ENCODE data around the gene OR2T10.
A peak's percentile ranks its signal among the peaks of the same experiment; 100 is the strongest.

OR2T10 gene

GRCh38 chr1:248627971-248628844, 30.7 kb upstream of the OR2T10 start:
- Histone ChIP-seq H3K27me3 (ENCODE audit: control insufficient read depth, insufficient read depth, low read length) (no peaks in the 10 kb centered on the region), H3K4me3 (ENCODE audit: low read depth, low read length) (no peak overlapping the region), H3K4me1 (ENCODE audit: control insufficient read depth, insufficient read depth, low read length) (no peaks in the 10 kb centered on the region), H3K27ac (ENCODE audit: low read depth, low read length) (no peak overlapping the region), H3K9ac (ENCODE audit: low read depth, low read length) (no peak overlapping the region), H3K36me3 (ENCODE audit: control insufficient read depth, insufficient read depth, low read length) (no peaks in the 10 kb centered on the region), H3K9me3 (ENCODE audit: control insufficient read depth, insufficient read depth, low read length) (peaks cover 88% of the 10 kb centered on the region)

- no peak overlapping the region for H3K27ac ChIP-seq (ENCODE audit: low read depth, low read length)
- 0 out of 2 replicates have a peak overlapping the region, but pooled peaks have one; percentile 21 for H3K4me3 ChIP-seq (ENCODE audit: low read depth, low read length)
- H3K9me3 ChIP-seq (ENCODE audit: control insufficient read depth, insufficient read depth, low read length) = peaks cover 96% of the 10 kb centered on the region
- no peak overlapping the region for H3K9ac ChIP-seq (ENCODE audit: low read depth, low read length)
- no peaks in the 10 kb centered on the region for H3K36me3 ChIP-seq (ENCODE audit: control insufficient read depth, insufficient read depth, low read length)
- H3K4me1 ChIP-seq (ENCODE audit: control insufficient read depth, insufficient read depth, low read length) = no peaks in the 10 kb centered on the region
- no peaks in the 10 kb centered on the region for H3K27me3 ChIP-seq (ENCODE audit: control insufficient read depth, insufficient read depth, low read length)
These were observed 28.5 kb upstream of the OR2T10 start for GRCh38 chr1:248625971-248626370.

GRCh38 chr1:248625166-248625565, 27.7 kb upstream of the OR2T10 start:
- Histone ChIP-seq H3K9ac (ENCODE audit: low read depth, low read length) (no peak overlapping the region), H3K9me3 (ENCODE audit: control insufficient read depth, insufficient read depth, low read length) (peaks cover 96% of the 10 kb centered on the region), H3K27ac (ENCODE audit: low read depth, low read length) (no peak overlapping the region), H3K4me1 (ENCODE audit: control insufficient read depth, insufficient read depth, low read length) (no peaks in the 10 kb centered on the region), H3K27me3 (ENCODE audit: control insufficient read depth, insufficient read depth, low read length) (no peaks in the 10 kb centered on the region), H3K4me3 (ENCODE audit: low read depth, low read length) (no peak overlapping the region), H3K36me3 (ENCODE audit: control insufficient read depth, insufficient read depth, low read length) (no peaks in the 10 kb centered on the region)

GRCh38 chr1:248622570-248623001, 25.1 kb upstream of the OR2T10 start:
- Histone ChIP-seq H3K27me3 (ENCODE audit: control insufficient read depth, insufficient read depth, low read length) (no peaks in the 10 kb centered on the region), H3K9me3 (ENCODE audit: control insufficient read depth, insufficient read depth, low read length) (peaks cover 92% of the 10 kb centered on the region)

GRCh38 chr1:248621770-248622169, 24.3 kb upstream of the OR2T10 start:
- no peak overlapping the region for H3K27ac ChIP-seq (ENCODE audit: low read depth, low read length)
- H3K36me3 ChIP-seq (ENCODE audit: control insufficient read depth, insufficient read depth, low read length) = no peaks in the 10 kb centered on the region
- peaks cover 91% of the 10 kb centered on the region for H3K9me3 ChIP-seq (ENCODE audit: control insufficient read depth, insufficient read depth, low read length)
- no peak overlapping the region for H3K9ac ChIP-seq (ENCODE audit: low read depth, low read length)
- H3K27me3 ChIP-seq (ENCODE audit: control insufficient read depth, insufficient read depth, low read length) = no peaks in the 10 kb centered on the region
- no peaks in the 10 kb centered on the region for H3K4me1 ChIP-seq (ENCODE audit: control insufficient read depth, insufficient read depth, low read length)
- H3K4me3 ChIP-seq (ENCODE audit: low read depth, low read length) = no peak overlapping the region

More at GRCh38 chr1:248622570-248623001, 25.1 kb upstream of the OR2T10 start:
- Histone ChIP-seq H3K9ac (ENCODE audit: low read depth, low read length) (no peak overlapping the region), H3K36me3 (ENCODE audit: control insufficient read depth, insufficient read depth, low read length) (no peaks in the 10 kb centered on the region), H3K4me1 (ENCODE audit: control insufficient read depth, insufficient read depth, low read length) (no peaks in the 10 kb centered on the region), H3K4me3 (ENCODE audit: low read depth, low read length) (no peak overlapping the region), H3K27ac (ENCODE audit: low read depth, low read length) (no peak overlapping the region)

GRCh38 chr1:248618878-248619277, 21.4 kb upstream of the OR2T10 start:
- H3K27ac ChIP-seq (ENCODE audit: low read depth, low read length) = no peak overlapping the region
- H3K9ac ChIP-seq (ENCODE audit: low read depth, low read length) = no peak overlapping the region

GRCh38 chr1:248618119-248618518, 20.6 kb upstream of the OR2T10 start:
- Histone ChIP-seq H3K4me1 (ENCODE audit: control insufficient read depth, insufficient read depth, low read length) (no peaks in the 10 kb centered on the region), H3K4me3 (ENCODE audit: low read depth, low read length) (no peak overlapping the region), H3K9ac (ENCODE audit: low read depth, low read length) (no peak overlapping the region), H3K27me3 (ENCODE audit: control insufficient read depth, insufficient read depth, low read length) (no peaks in the 10 kb centered on the region), H3K9me3 (ENCODE audit: control insufficient read depth, insufficient read depth, low read length) (peaks cover 91% of the 10 kb centered on the region), H3K27ac (ENCODE audit: low read depth, low read length) (no peak overlapping the region), H3K36me3 (ENCODE audit: control insufficient read depth, insufficient read depth, low read length) (no peaks in the 10 kb centered on the region)

More at GRCh38 chr1:248618878-248619277, 21.4 kb upstream of the OR2T10 start:
- H3K36me3 ChIP-seq (ENCODE audit: control insufficient read depth, insufficient read depth, low read length) = no peaks in the 10 kb centered on the region
- no peaks in the 10 kb centered on the region for H3K27me3 ChIP-seq (ENCODE audit: control insufficient read depth, insufficient read depth, low read length)
- H3K4me3 ChIP-seq (ENCODE audit: low read depth, low read length) = no peak overlapping the region
- no peaks in the 10 kb centered on the region for H3K4me1 ChIP-seq (ENCODE audit: control insufficient read depth, insufficient read depth, low read length)
- peaks cover 91% of the 10 kb centered on the region for H3K9me3 ChIP-seq (ENCODE audit: control insufficient read depth, insufficient read depth, low read length)

- Histone ChIP-seq H3K36me3 (ENCODE audit: control insufficient read depth, insufficient read depth, low read length) (no peaks in the 10 kb centered on the region), H3K9me3 (ENCODE audit: control insufficient read depth, insufficient read depth, low read length) (peaks cover 91% of the 10 kb centered on the region), H3K27me3 (ENCODE audit: control insufficient read depth, insufficient read depth, low read length) (no peaks in the 10 kb centered on the region), H3K9ac (ENCODE audit: low read depth, low read length) (no peak overlapping the region), H3K27ac (ENCODE audit: low read depth, low read length) (no peak overlapping the region), H3K4me3 (ENCODE audit: low read depth, low read length) (no peak overlapping the region), H3K4me1 (ENCODE audit: control insufficient read depth, insufficient read depth, low read length) (no peaks in the 10 kb centered on the region)
These were observed 16.2 kb upstream of the OR2T10 start for GRCh38 chr1:248613742-248614141.

GRCh38 chr1:248611883-248612414, 14.4 kb upstream of the OR2T10 start:
- Histone ChIP-seq H3K27ac (ENCODE audit: low read depth, low read length) (no peak overlapping the region), H3K4me3 (ENCODE audit: low read depth, low read length) (no peak overlapping the region), H3K27me3 (ENCODE audit: control insufficient read depth, insufficient read depth, low read length) (no peaks in the 10 kb centered on the region), H3K36me3 (ENCODE audit: control insufficient read depth, insufficient read depth, low read length) (no peaks in the 10 kb centered on the region), H3K4me1 (ENCODE audit: control insufficient read depth, insufficient read depth, low read length) (no peaks in the 10 kb centered on the region), H3K9ac (ENCODE audit: low read depth, low read length) (no peak overlapping the region), H3K9me3 (ENCODE audit: control insufficient read depth, insufficient read depth, low read length) (peaks cover 91% of the 10 kb centered on the region)

- no peaks in the 10 kb centered on the region for H3K36me3 ChIP-seq (ENCODE audit: control insufficient read depth, insufficient read depth, low read length)
- peaks cover 92% of the 10 kb centered on the region for H3K9me3 ChIP-seq (ENCODE audit: control insufficient read depth, insufficient read depth, low read length)
- no peak overlapping the region for H3K4me3 ChIP-seq (ENCODE audit: low read depth, low read length)
- H3K27me3 ChIP-seq (ENCODE audit: control insufficient read depth, insufficient read depth, low read length) = no peaks in the 10 kb centered on the region
- H3K27ac ChIP-seq (ENCODE audit: low read depth, low read length) = no peak overlapping the region
- no peaks in the 10 kb centered on the region for H3K4me1 ChIP-seq (ENCODE audit: control insufficient read depth, insufficient read depth, low read length)
- no peak overlapping the region for H3K9ac ChIP-seq (ENCODE audit: low read depth, low read length)
These were observed 12.8 kb upstream of the OR2T10 start for GRCh38 chr1:248610301-248610700.

- Histone ChIP-seq H3K27ac (ENCODE audit: low read depth, low read length) (no peak overlapping the region), H3K4me1 (ENCODE audit: control insufficient read depth, insufficient read depth, low read length) (no peaks in the 10 kb centered on the region), H3K4me3 (ENCODE audit: low read depth, low read length) (no peak overlapping the region), H3K27me3 (ENCODE audit: control insufficient read depth, insufficient read depth, low read length) (no peaks in the 10 kb centered on the region), H3K36me3 (ENCODE audit: control insufficient read depth, insufficient read depth, low read length) (no peaks in the 10 kb centered on the region), H3K9ac (ENCODE audit: low read depth, low read length) (no peak overlapping the region), H3K9me3 (ENCODE audit: control insufficient read depth, insufficient read depth, low read length) (peaks cover 84% of the 10 kb centered on the region)
These were observed 1.9 kb upstream of the OR2T10 start for GRCh38 chr1:248599396-248599795.

Data from HUES48 (cell line).